ENCODE measurements around the gene APLP2. TPM values are rescaled to one million over a fixed set of nuclear protein-coding genes. Genes with fewer than 3 reads are reported as not detected.

APLP2 gene
- total RNA-seq, 3 donors from 2014 or later: 328 to 406 (median 400) TPM

DNA sequence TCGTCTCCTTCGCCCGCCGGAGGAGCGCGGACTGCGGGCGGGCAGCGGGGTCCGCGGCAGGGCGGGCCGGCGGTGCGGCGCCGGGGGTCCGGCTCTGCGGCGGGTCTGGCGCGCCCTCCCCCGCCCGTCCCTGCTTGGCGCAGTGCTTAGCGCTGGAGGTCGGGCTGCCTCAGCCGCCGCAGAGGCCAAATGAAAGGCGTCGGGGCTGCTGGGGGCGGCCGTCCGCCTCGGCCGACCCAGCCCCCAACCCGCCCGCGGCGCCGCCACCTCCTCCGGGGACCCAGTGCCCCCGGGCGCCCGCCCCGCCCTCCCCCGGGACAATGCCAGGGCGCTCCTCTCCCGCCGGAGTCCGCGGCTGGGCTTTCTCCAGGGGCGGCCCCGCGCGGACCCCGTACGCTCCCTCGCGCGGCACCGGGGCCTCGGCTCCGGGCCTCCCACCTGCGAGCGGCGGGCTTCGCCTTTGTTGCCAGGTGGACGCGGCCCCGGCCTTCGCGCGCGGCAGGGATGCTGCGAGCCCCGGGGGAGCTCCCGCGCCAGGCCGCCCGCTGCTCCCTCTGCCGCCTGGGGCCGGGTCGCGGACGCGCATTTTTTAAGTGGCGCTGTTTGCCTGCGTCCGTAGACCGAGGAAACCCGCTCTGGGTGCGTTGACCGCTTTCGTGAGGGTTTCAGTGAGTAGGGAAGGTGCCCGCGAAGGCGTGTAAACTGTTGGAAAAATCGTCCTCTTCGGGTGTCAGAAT, 583 bp downstream of the APLP2 start:
- TF ChIP-seq, protein P1, sequence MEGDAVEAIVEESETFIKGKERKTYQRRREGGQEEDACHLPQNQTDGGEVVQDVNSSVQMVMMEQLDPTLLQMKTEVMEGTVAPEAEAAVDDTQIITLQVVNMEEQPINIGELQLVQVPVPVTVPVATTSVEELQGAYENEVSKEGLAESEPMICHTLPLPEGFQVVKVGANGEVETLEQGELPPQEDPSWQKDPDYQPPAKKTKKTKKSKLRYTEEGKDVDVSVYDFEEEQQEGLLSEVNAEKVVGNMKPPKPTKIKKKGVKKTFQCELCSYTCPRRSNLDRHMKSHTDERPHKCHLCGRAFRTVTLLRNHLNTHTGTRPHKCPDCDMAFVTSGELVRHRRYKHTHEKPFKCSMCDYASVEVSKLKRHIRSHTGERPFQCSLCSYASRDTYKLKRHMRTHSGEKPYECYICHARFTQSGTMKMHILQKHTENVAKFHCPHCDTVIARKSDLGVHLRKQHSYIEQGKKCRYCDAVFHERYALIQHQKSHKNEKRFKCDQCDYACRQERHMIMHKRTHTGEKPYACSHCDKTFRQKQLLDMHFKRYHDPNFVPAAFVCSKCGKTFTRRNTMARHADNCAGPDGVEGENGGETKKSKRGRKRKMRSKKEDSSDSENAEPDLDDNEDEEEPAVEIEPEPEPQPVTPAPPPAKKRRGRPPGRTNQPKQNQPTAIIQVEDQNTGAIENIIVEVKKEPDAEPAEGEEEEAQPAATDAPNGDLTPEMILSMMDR (IDR thresholded peaks at IDR 0.05): no peak
- peak; percentile 58 to 72 (median 67) for DNase-seq
- peak; percentile 25 for ATAC-seq
- intact Hi-C loops (cut with DNase I, micrococcal nuclease): loop anchor here in 1 of 2 donors (10.0 kb wide), 1 partner anchor 55 kb away; no protein-coding TSS in a partner anchor
- Histone ChIP-seq H3K4me3 (peak overlapping the region; percentile 80), H3K9me3 (no peaks in the 10 kb centered on the region), H3K4me1 (ENCODE audit: low read depth) (peaks cover 22% of the 10 kb centered on the region), H3K36me3 (ENCODE audit: low read depth) (no peaks in the 10 kb centered on the region)

DNA sequence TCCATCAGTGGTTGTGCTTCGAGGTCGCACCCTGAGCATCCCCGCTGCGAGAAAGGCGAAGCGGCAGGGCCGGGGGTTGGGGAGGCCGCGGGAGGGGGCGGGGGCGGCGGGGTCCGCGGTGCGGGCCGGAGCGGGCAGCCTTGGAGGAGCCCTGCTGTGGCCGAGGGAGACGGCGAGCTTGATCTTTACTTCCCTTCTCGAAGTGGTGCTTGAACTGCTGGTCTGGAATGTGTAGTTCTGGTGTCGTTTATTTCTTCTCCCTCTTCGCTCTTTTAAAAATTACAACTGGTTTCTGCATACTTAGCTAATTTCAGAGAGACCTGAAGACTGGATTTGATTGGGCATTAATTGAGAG, 1.1 kb downstream of the APLP2 start:
- TF ChIP-seq, protein P1 (IDR thresholded peaks at IDR 0.05): no peak
- Histone ChIP-seq H3K4me3 (peak overlapping the region; percentile 80), H3K36me3 (ENCODE audit: low read depth) (no peaks in the 10 kb centered on the region), H3K4me1 (ENCODE audit: low read depth) (peaks cover 22% of the 10 kb centered on the region), H3K9me3 (no peaks in the 10 kb centered on the region)
- ATAC-seq (no peak), DNase-seq (peak in 2 of 3 donors; percentile 35 to 57)
- intact Hi-C loops (cut with DNase I, micrococcal nuclease): loop anchor here in 1 of 2 donors (10.0 kb wide), 1 partner anchor 54 kb away; no protein-coding TSS in a partner anchor

- no peaks in the 10 kb centered on the region for H3K9me3 ChIP-seq
- ATAC-seq (no peak), DNase-seq (no peak)
- H3K4me3 ChIP-seq: no peak overlapping the region
- TF ChIP-seq, protein P1 (IDR thresholded peaks at IDR 0.05): no peak
- no peaks in the 10 kb centered on the region for H3K36me3 ChIP-seq (ENCODE audit: low read depth)
- intact Hi-C loops (cut with DNase I, micrococcal nuclease): loop anchor here in 1 of 2 donors (10.0 kb wide), 1 partner anchor 54 kb away; no protein-coding TSS in a partner anchor
- peaks cover 19% of the 10 kb centered on the region for H3K4me1 ChIP-seq (ENCODE audit: low read depth)
Observed at GRCh38 chr11:130071211-130071712, 1.6 kb downstream of the APLP2 start.

GRCh38 chr11:130074736-130075135, 5.0 kb downstream of the APLP2 start:
- peaks cover 17% of the 10 kb centered on the region for H3K4me1 ChIP-seq (ENCODE audit: low read depth)
- DNase-seq: no peak
- no peak for ATAC-seq
- intact Hi-C loops (cut with DNase I, micrococcal nuclease): loop anchor here in 1 of 2 donors (10.0 kb wide), 1 partner anchor 50 kb away; no protein-coding TSS in a partner anchor
- no peaks in the 10 kb centered on the region for H3K9me3 ChIP-seq
- no peak overlapping the region for H3K4me3 ChIP-seq
- TF ChIP-seq, protein P1 (IDR thresholded peaks at IDR 0.05): no peak
- H3K36me3 ChIP-seq (ENCODE audit: low read depth): no peaks in the 10 kb centered on the region

DNA sequence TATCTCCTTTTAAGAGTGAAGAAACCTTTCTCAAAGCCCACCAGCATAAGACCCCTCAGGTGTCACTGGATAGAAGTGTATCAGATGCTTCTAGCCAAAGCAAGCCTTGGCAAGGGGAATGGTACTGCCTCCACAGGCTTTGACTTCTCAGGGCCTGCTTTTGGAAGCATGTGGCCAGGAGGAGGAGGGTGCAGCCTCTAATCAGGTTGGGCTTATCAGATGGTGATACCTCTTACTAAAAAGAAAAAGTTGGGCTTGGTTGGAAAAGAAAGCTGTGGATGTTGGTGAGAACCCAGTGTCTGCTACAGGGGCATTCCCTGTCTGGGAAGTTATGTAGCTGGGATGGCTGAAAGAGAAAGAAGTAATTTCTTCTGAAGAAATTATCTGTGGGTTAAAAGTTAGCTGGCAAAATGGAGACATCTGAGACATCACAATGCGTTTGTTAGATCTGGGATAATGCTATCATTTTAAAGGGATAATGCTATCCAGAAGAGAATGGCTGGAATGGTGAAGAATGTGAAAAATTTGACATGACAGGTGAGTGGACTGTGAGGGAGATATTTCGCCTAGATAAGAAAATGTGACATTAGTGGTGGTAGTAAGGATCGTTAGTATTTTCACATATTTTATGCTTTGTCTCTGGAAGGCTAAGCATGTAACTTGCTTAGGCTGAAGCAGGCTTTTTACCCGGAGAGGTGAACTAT, 7.2 kb downstream of the APLP2 start:
- ATAC-seq (no peak), DNase-seq (no peak)
- Histone ChIP-seq H3K4me3 (no peak overlapping the region), H3K9me3 (no peaks in the 10 kb centered on the region), H3K36me3 (ENCODE audit: low read depth) (no peaks in the 10 kb centered on the region), H3K4me1 (ENCODE audit: low read depth) (peaks cover 7% of the 10 kb centered on the region)
- TF ChIP-seq, protein P1 (IDR thresholded peaks at IDR 0.05): no peak
- intact Hi-C loops (cut with DNase I, micrococcal nuclease): loop anchor here in 1 of 2 donors (10.0 kb wide), 1 partner anchor 48 kb away; no protein-coding TSS in a partner anchor
